Activated CD4-positive, alpha-beta memory T cell treated with anti-CD3 and anti-CD28 coated beads, Interleukin-2, amount 10 ng/mL, durations not matched to agents 7 days and 5 days (primary cell): ENCODE data around the gene SYCP3. TPM values are rescaled to one million over a fixed set of nuclear protein-coding genes. Genes with fewer than 3 reads are reported as not detected.
"Not testable (repeated sequence)": the region's sequence is repeated elsewhere in the genome, so short reads cannot be mapped to it uniquely, and the experiment has no call there.

Experiments used
- CTCF ChIA-PET: fragments of 350-600 bp; sonication (Branson Sonifier 250); formaldehyde crosslinking; loops from one replicate; lab custom pipeline; 2021; ENCODE audit warnings: antibody characterized with exemption, inconsistent platforms; lab: Charles Lee
- POLR2A ChIA-PET: fragments of 350-600 bp; sonication (Branson Sonifier 250); formaldehyde crosslinking; loops from one replicate; lab custom pipeline; 2021; ENCODE audit warnings: antibody characterized with exemption; lab: Charles Lee
- DNase-seq: peaks from one replicate; pipeline ENCODE4 v3.0.0-alpha.2; 2020
- H3K27ac Mint-ChIP-seq: one replicate; pipeline ENCODE4 v1.8.0; 2021; ENCODE audit warnings: mild to moderate bottlenecking, mixed read lengths
- H3K27me3 Mint-ChIP-seq: one replicate; pipeline ENCODE4 v1.8.0; 2021; ENCODE audit warnings: mixed read lengths
- H3K36me3 Mint-ChIP-seq: one replicate; pipeline ENCODE4 v1.8.0; 2021; ENCODE audit warnings: low read depth, mixed read lengths
- H3K4me1 Mint-ChIP-seq: one replicate; pipeline ENCODE4 v1.8.0; 2021; ENCODE audit warnings: mixed read lengths
- H3K4me3 Mint-ChIP-seq: one replicate; pipeline ENCODE4 v1.8.0; 2021; ENCODE audit warnings: mild to moderate bottlenecking, mixed read lengths
- H3K9me3 Mint-ChIP-seq: one replicate; pipeline ENCODE4 v1.8.0; 2021; ENCODE audit warnings: mixed read lengths
- total RNA-seq, 2 experiments: library from RNA; stranded (reverse); gene quantifications; one replicate each; pipeline ENCODE4 v1.2.3, GENCODE V29; 2021

Gene SYCP3
- total RNA-seq, 2 experiments from 2014 or later = 0.28 to 0.30 TPM

DNA sequence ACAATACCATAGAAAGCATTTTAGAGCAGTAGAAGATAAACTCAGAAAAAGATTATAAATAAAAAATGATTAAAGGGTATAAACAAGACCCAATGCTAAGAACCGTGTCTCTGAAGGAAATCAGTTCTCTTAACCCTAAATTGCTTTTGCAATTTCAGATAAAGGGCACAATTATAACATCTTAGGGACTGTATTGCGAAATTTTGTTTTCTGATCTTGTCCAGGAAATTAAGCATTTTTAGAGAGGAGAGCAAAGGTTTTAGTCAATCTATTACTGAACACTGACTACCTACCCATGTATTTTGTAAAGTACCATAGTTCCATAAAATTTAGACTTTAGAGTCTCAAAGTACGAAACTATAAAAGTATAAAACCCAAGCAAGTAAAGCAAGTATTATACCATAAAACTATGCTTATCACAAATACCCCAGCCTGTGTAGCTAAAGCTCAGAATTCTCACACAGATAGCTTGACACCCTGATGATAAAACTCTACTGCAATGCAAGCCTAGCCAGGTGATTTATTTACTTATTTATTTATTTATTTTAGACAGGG lies 48.6 kb downstream of the SYCP3 start:
- Mint-ChIP-seq H3K27me3 (no peaks in the 10 kb centered on the region), H3K4me3 (no peak overlapping the region), H3K4me1 (peaks cover 3% of the 10 kb centered on the region), H3K36me3 (no peaks in the 10 kb centered on the region), H3K27ac (no peak overlapping the region), H3K9me3 (no peaks in the 10 kb centered on the region)
- ChIA-PET POLR2A (no interaction called here), CTCF (no interaction called here)
- no peak for DNase-seq

DNA sequence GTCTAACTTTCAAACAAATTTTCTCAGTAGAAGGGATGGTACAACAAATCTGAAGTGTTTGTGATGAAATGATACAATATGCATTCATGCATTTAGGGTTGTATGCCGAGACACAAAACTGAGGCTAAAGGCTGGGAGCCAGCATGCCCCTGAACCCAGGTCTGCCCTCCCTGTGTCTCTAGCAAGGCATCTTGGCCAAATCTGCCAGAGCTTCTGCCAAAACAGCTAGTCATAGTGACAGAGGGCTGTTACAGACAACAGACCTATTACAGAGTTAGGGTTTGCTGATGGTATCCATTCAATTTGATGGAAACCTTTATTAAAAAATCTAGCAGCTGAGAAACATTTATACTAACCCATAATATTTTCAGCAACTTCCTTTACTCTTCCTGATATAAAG lies 53.1 kb downstream of the SYCP3 start:
- POLR2A ChIA-PET = no interaction called here
- Mint-ChIP-seq H3K4me3 (no peak overlapping the region), H3K9me3 (no peaks in the 10 kb centered on the region), H3K27me3 (peaks cover 13% of the 10 kb centered on the region), H3K4me1 (no peaks in the 10 kb centered on the region), H3K36me3 (no peaks in the 10 kb centered on the region), H3K27ac (no peak overlapping the region)
- CTCF ChIA-PET = no interaction called here
- DNase-seq = no peak

DNA sequence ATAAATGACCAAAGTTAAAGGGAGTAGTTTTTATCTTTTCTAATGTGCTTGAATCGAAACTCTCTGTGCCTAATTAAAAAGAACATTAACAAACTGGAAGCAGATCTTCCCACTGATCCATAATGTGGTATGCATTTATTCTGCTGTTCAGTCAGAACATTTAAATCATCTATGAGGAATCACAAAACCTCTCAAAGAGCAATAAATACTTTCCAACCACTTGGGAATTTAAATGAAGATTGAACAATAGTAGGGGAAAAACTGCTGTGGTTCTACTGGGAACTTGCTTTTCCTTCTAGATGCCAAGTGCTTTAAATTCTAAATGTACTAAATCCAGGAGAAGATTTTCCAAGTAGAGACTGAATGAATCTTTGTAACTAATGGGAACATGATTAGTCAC lies 54.2 kb downstream of the SYCP3 start:
- H3K9me3 Mint-ChIP-seq = no peaks in the 10 kb centered on the region
- H3K36me3 Mint-ChIP-seq = no peaks in the 10 kb centered on the region
- no peak for DNase-seq
- peaks cover 18% of the 10 kb centered on the region for H3K27me3 Mint-ChIP-seq
- no peak overlapping the region for H3K4me3 Mint-ChIP-seq
- H3K4me1 Mint-ChIP-seq = no peaks in the 10 kb centered on the region
- no peak overlapping the region for H3K27ac Mint-ChIP-seq
- ChIA-PET POLR2A (no interaction called here), CTCF (no interaction called here)

DNA sequence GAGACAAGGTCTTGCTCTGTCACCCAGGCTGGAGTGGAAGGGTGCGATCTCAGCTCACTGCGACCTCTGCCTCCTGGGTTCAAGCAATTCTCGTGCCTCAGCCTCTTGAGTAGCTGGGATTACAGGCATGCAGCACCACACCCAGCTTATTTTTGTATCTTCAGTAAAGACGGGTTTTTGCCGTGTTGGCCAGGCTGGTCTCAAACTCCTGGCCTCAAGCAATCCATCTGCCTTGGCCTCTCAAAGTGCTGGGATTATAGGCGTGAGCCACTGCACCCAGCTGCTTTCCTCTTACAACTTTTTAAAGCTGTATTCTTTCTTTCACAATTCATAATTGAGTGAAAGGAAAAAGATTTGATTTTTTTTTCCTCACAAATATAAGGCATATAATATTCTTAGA lies 57.6 kb downstream of the SYCP3 start:
- CTCF ChIA-PET, H3K27ac Mint-ChIP-seq, H3K9me3 Mint-ChIP-seq, H3K36me3 Mint-ChIP-seq, POLR2A ChIA-PET, DNase-seq, H3K4me3 Mint-ChIP-seq, H3K4me1 Mint-ChIP-seq: not testable (repeated sequence)
- peaks cover 31% of the 10 kb centered on the region for H3K27me3 Mint-ChIP-seq

DNA sequence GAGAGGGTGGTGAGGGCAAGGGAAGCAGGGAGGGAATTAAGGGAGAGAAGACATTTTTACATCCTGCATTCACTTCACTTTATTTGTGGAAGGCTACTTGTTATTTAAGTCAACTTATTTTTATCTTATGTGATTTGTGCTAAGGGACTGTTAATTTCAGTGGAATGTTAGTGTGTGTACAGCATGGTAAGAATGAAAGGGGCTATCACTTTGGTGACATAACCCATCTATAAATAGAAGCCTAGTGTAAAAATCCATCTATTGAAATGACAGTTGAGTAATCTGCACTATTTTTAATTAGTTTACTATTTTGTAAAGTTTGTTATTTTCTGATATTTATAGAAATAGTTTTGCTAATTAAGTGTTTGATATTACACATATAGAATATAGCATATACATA lies 58.6 kb downstream of the SYCP3 start:
- no peaks in the 10 kb centered on the region for H3K9me3 Mint-ChIP-seq
- DNase-seq = no peak
- no peak overlapping the region for H3K27ac Mint-ChIP-seq
- peaks cover 3% of the 10 kb centered on the region for H3K4me1 Mint-ChIP-seq
- H3K27me3 Mint-ChIP-seq = peaks cover 31% of the 10 kb centered on the region
- ChIA-PET POLR2A (no interaction called here), CTCF (no interaction called here)
- no peak overlapping the region for H3K4me3 Mint-ChIP-seq
- H3K36me3 Mint-ChIP-seq = no peaks in the 10 kb centered on the region

DNA sequence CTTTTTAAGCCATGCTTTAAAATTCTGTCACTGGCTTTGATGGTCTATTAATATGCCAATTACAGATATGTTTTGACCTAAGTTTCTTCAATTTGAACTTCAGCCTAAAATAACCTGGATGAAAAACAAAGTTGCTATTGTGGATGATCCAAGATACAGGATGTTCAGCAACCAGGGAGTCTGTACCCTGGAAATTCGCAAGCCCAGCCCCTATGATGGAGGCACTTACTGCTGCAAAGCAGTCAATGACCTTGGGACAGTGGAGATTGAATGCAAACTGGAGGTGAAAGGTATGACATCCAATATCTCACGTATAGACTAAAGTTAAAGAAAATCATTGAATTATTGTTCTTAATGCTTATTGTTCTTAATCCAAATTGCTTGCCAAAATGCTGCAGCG lies 59.0 kb downstream of the SYCP3 start:
- Mint-ChIP-seq H3K4me3 (no peak overlapping the region), H3K4me1 (peaks cover 3% of the 10 kb centered on the region), H3K9me3 (no peaks in the 10 kb centered on the region), H3K36me3 (no peaks in the 10 kb centered on the region), H3K27me3 (peaks cover 29% of the 10 kb centered on the region), H3K27ac (no peak overlapping the region)
- DNase-seq = no peak
- POLR2A ChIA-PET = no interaction called here
- CTCF ChIA-PET = no interaction called here

Other genes starting within 250 kb of the SYCP3 start
- not detected for gene MYBPC1, start 144.5 kb downstream of the SYCP3 start, total RNA-seq
- gene CHPT1, start 41.8 kb downstream of the SYCP3 start, total RNA-seq = 10 to 100 TPM; 17.0 to 17.3 TPM
- gene GNPTAB, start 91.5 kb upstream of the SYCP3 start, total RNA-seq = 10 to 100 TPM; 55.0 to 57.5 TPM
- gene DRAM1, start 138.1 kb upstream of the SYCP3 start, total RNA-seq = 1 to 10 TPM; 4.0 TPM